Stimulated activated naive B cell treated with anti-CD40 and anti-IgM and Interleukin-4, amounts not matched to agents 10 μg/mL and 1 μg/mL and 100 μg/mL, for 72 hours (primary cell): ENCODE results near the gene SPTLC2.
A peak's percentile ranks its signal among the peaks of the same experiment; 100 is the strongest.
"Not testable (repeated sequence)": the region's sequence is repeated elsewhere in the genome, so short reads cannot be mapped to it uniquely, and the experiment has no call there.

Experiments used
- ATAC-seq, 2 donors: fragments of 150-1000 bp; cut with Tn5 transposase; replicated peaks; 2 replicates each; pipeline ENCODE4 v1.10.0; 2021; ENCODE audit warnings: moderate library complexity in 1 of 2
- DNase-seq: peaks from one replicate; pipeline ENCODE4 v3.0.0; 2021
- H3K27ac Mint-ChIP-seq: one replicate; pipeline ENCODE4 v1.8.0; 2022; ENCODE audit warnings: mild to moderate bottlenecking, mixed read lengths
- H3K27me3 Mint-ChIP-seq, 2 donors: one replicate each; pipeline ENCODE4 v1.8.0; 2022; ENCODE audit warnings: mixed read lengths in 2 of 2
- H3K36me3 Mint-ChIP-seq, 2 donors: one replicate each; pipeline ENCODE4 v1.8.0; 2022; ENCODE audit warnings: mixed read lengths in 2 of 2, mild to moderate bottlenecking in 1 of 2
- H3K4me1 Mint-ChIP-seq, 2 donors: one replicate each; pipeline ENCODE4 v1.8.0; 2022; ENCODE audit warnings: mixed read lengths in 2 of 2, mild to moderate bottlenecking in 1 of 2
- H3K4me3 Mint-ChIP-seq, 2 donors: one replicate each; pipeline ENCODE4 v1.8.0; 2022; ENCODE audit warnings: mild to moderate bottlenecking in 2 of 2, mixed read lengths in 2 of 2, moderate library complexity in 1 of 2
- H3K9me3 Mint-ChIP-seq, 2 donors: one replicate each; pipeline ENCODE4 v1.8.0; 2022; ENCODE audit warnings: mixed read lengths in 2 of 2, mild to moderate bottlenecking in 1 of 2

Gene SPTLC2

DNA sequence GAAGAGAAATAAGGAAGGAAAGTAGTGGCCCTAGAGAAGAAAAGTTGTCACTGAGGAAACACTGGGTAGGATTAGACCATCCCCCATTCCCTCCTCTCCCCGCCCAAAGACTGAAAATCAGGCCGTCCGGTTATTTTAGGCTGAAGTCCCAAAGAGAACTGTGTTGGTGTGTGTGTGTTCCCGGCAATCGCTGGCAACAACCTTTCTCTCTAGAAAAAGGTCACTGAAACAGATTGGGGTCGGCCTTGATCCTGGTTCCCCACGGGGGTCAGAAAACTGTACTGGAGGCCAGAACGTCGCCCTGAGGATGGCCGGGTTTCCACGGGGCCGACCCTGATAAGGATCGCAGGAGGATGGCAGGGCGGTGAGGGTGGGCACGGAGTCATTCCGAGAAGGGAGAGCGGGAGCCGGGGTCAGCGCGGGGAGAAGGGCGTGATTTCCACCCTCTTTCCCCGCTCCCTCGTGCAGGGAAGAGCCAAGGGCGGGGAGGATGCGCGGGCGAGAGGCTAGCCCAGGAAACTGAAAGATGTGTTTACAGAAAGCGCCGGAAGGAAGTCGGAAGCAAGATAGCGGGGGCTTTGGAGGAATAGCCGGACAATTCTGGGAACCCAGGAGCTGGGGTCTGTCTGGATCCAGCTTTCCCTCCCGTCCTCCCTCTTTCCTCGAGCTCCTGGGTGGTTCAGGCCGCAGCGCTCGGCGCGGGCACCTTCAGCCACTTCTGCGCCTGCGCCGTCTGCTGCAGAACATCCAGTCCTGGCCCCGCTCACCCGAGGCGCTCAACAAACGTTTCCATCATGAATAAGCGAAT, 25.3 kb upstream of the SPTLC2 start:
- peak overlapping the region; percentile 94 to 95 for H3K4me3 Mint-ChIP-seq
- H3K27ac Mint-ChIP-seq, result peak overlapping the region; percentile 97
- no peaks in the 10 kb centered on the region for H3K27me3 Mint-ChIP-seq
- H3K9me3 Mint-ChIP-seq, result peaks cover 0 to 2% of the 10 kb centered on the region in 2 donors
- DNase-seq, result peak; percentile 70
- peaks cover 12 to 18% of the 10 kb centered on the region in 2 donors for H3K4me1 Mint-ChIP-seq
- no peaks in the 10 kb centered on the region for H3K36me3 Mint-ChIP-seq
- peak; percentile 90 for ATAC-seq

DNA sequence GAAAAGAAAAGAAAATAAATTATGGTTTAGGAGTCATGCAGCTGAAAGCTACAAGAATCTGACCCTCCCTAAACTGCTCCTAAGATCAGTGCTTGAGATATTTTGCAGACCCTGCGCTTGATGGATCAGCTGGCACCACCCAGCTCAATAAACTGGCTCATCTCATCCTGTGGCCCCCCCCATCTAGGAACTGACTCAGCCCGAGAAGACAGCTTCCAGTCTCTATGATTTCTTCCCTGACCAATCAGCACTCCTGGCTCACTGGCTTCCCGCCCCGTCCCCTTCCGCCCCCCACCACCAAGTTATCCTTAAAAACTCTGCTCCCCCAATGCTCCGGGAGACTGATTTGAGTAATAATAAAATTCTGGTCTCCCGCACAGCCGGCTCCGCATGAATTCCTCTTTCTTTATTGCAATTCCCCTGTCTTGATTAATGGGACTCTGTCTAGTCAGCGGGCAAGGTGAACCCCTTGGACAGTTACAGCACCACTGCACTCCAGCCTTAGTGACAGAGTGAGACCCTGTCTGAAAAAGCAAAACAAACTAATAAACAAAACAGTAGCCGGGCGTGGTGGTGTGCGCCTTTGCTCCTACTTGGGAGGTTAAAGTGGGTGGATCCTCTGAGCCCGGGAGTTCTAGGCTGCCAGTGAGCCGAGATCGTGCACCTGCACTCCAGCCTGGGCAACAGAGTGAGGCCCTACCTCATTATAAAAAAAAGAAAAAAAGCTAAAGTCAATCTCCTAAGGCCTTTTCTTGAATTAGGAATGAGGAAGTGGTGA, 24.5 kb upstream of the SPTLC2 start:
- Mint-ChIP-seq H3K4me3 (peak overlapping the region; percentile 94 to 95), H3K4me1 (peaks cover 12 to 18% of the 10 kb centered on the region in 2 donors), H3K27ac (peak overlapping the region; percentile 97), H3K36me3 (no peaks in the 10 kb centered on the region), H3K9me3 (peaks cover 0 to 2% of the 10 kb centered on the region in 2 donors), H3K27me3 (no peaks in the 10 kb centered on the region)
- ATAC-seq (peak; percentile 54), DNase-seq (no peak)

DNA sequence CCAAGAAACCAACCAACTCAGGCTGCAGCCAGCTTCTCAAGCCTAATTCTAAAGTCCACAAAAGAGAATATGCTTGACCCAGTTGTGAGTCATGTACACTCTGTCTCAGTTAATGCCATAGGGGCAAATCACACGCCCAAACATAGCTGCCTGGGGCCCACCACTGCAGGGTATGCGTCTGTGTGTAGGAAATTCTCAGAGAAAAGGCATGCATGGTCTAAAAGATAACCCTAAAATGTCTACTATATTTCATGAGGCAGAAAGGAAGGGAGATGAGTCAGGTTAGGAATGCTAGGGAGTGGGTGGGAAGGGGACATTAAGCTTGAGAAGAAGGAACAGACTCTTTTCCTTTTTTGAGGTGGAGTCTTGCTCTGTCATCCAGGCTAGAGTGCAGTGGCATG, 22.3 kb upstream of the SPTLC2 start:
- Mint-ChIP-seq H3K27ac (no peak overlapping the region), H3K9me3 (peaks cover 0 to 4% of the 10 kb centered on the region in 2 donors), H3K27me3 (no peaks in the 10 kb centered on the region), H3K36me3 (no peaks in the 10 kb centered on the region), H3K4me1 (peaks cover 12 to 18% of the 10 kb centered on the region in 2 donors), H3K4me3 (no peak overlapping the region)
- DNase-seq, result no peak
- ATAC-seq, result no peak

DNA sequence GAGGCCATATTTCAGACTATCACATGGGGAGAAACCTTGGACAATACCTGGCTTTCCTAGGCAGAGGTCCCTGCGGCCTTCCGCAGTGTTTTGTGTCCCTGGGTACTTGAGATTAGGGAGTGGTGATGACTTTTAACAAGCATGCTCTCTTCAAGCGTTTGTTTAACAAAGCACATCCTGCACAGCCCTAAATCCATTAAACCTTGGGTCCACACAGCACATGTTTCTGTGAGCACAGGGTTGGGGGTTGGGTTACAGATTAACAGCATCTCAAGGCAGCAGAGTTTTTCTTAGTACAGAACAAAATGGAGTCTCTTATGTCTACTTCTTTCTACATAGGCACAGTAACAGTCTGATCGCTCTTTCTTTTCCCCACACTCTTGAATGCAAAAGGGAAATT, 19.4 kb upstream of the SPTLC2 start:
- not testable (repeated sequence) for H3K27ac Mint-ChIP-seq, H3K4me3 Mint-ChIP-seq, H3K9me3 Mint-ChIP-seq, DNase-seq, H3K27me3 Mint-ChIP-seq, H3K4me1 Mint-ChIP-seq, H3K36me3 Mint-ChIP-seq, ATAC-seq

DNA sequence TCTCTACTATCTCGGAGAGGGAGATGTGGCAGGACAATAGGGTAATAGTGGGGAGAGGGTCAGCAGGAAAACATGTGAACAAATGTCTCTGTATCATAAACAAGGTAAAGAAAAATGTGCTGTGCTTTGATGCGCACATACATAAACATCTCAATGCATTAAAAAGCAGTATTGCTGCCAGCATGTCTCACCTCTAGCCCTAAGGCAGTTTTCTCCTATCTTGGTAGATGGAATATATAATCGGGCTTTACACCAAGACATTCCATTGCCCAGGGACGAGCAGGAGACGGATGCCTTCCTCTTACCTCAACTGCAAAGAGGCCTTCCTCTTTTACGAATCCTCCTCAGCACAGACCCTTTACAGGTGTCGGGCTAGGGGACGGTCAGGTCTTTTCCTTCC, 19.0 kb upstream of the SPTLC2 start:
- not testable (repeated sequence) for H3K36me3 Mint-ChIP-seq, ATAC-seq, H3K27ac Mint-ChIP-seq, H3K4me3 Mint-ChIP-seq, H3K9me3 Mint-ChIP-seq, H3K4me1 Mint-ChIP-seq, H3K27me3 Mint-ChIP-seq, DNase-seq

- DNase-seq (no peak), ATAC-seq (no peak)
- Mint-ChIP-seq H3K27me3 (peaks cover 3 to 13% of the 10 kb centered on the region in 2 donors), H3K9me3 (peaks cover 5 to 7% of the 10 kb centered on the region in 2 donors), H3K4me3 (no peak overlapping the region), H3K36me3 (peaks cover 0 to 3% of the 10 kb centered on the region in 2 donors), H3K4me1 (no peaks in the 10 kb centered on the region), H3K27ac (no peak overlapping the region)
These were observed 13.7 kb upstream of the SPTLC2 start for GRCh38 chr14:77630111-77630510.

DNA sequence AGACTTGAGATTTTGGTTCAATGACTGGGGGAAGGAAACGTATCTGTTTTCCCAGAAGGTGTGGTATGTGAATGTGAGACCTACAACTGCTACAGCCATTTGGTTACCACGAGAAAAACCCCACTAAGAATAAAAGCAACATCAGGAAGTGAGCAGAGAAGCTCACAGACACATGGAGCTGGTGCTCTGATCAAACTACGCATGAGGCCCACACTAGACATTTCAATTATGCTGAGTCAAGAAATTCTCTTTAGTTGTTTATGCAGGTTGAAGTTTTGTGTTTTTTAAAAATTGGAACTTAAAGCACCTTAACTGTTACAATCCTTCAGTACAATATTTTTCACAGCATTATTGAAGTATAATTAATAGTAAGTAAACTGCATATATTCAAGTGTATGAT, 8.9 kb upstream of the SPTLC2 start:
- H3K36me3 Mint-ChIP-seq, result no peaks in the 10 kb centered on the region
- peaks cover 3 to 5% of the 10 kb centered on the region in 2 donors for H3K9me3 Mint-ChIP-seq
- no peak overlapping the region for H3K27ac Mint-ChIP-seq
- no peaks in the 10 kb centered on the region for H3K4me1 Mint-ChIP-seq
- H3K27me3 Mint-ChIP-seq, result peaks cover 3 to 5% of the 10 kb centered on the region in 2 donors
- ATAC-seq, result no peak
- no peak for DNase-seq
- H3K4me3 Mint-ChIP-seq, result no peak overlapping the region

GRCh38 chr14:77623201-77623600, 6.8 kb upstream of the SPTLC2 start:
- no peak for DNase-seq
- Mint-ChIP-seq H3K36me3 (no peaks in the 10 kb centered on the region), H3K4me3 (no peak overlapping the region), H3K27me3 (peaks cover 0 to 1% of the 10 kb centered on the region in 2 donors), H3K27ac (no peak overlapping the region), H3K9me3 (no peaks in the 10 kb centered on the region), H3K4me1 (peaks cover 0 to 2% of the 10 kb centered on the region in 2 donors)
- no peak for ATAC-seq

GRCh38 chr14:77622366-77622961, 6.0 kb upstream of the SPTLC2 start:
- H3K27me3 Mint-ChIP-seq, result no peaks in the 10 kb centered on the region
- peaks cover 0 to 2% of the 10 kb centered on the region in 2 donors for H3K4me1 Mint-ChIP-seq
- no peaks in the 10 kb centered on the region for H3K9me3 Mint-ChIP-seq
- no peak overlapping the region for H3K27ac Mint-ChIP-seq
- no peaks in the 10 kb centered on the region for H3K36me3 Mint-ChIP-seq
- ATAC-seq, result no peak
- no peak for DNase-seq
- no peak overlapping the region for H3K4me3 Mint-ChIP-seq

DNA sequence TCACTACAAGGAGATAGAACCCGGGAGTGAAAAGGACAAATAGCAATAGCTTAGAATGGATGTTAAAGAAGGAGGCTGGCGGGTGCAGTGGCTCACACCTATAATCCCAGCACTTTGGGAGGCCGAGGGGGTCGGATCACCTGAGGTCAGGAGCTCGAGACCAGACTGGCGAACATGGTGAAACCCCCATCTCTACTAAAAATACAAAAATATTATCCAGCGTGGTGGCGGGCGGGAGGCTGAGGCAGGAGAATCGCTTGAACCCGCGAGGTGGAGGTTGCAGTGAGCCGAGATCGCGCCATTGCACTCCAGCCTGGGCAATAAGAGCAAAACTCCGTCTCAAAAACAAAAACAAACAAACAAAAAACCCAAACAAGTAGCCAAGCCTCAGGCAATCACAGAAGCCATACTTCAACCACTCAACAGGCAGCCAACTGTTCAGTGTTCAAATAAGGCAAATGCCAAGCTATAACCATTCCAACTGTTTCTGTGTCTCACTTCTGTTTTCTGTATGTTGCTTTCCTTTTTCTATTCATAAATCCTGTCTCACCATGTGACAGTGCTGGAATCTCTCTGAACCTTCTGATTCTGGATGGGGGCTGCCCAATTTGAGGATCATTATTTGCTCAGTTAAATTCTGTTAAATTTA, 3.9 kb upstream of the SPTLC2 start:
- DNase-seq, result no peak
- H3K9me3 Mint-ChIP-seq, result no peaks in the 10 kb centered on the region
- H3K27me3 Mint-ChIP-seq, result no peaks in the 10 kb centered on the region
- no peak overlapping the region for H3K4me3 Mint-ChIP-seq
- H3K36me3 Mint-ChIP-seq, result peaks cover 0 to 1% of the 10 kb centered on the region in 2 donors
- no peak overlapping the region for H3K27ac Mint-ChIP-seq
- ATAC-seq, result no peak
- peaks cover 3% of the 10 kb centered on the region in 2 donors for H3K4me1 Mint-ChIP-seq

- ATAC-seq (no peak), DNase-seq (no peak)
- H3K27me3 Mint-ChIP-seq, result no peaks in the 10 kb centered on the region
- H3K4me1 Mint-ChIP-seq, result peaks cover 9 to 20% of the 10 kb centered on the region in 2 donors
- no peak overlapping the region for H3K27ac Mint-ChIP-seq
- H3K36me3 Mint-ChIP-seq, result peaks cover 7% of the 10 kb centered on the region in 2 donors
- peaks cover 0 to 2% of the 10 kb centered on the region in 2 donors for H3K9me3 Mint-ChIP-seq
- H3K4me3 Mint-ChIP-seq, result no peak overlapping the region
These were observed 2.0 kb upstream of the SPTLC2 start for GRCh38 chr14:77618381-77618970.

DNA sequence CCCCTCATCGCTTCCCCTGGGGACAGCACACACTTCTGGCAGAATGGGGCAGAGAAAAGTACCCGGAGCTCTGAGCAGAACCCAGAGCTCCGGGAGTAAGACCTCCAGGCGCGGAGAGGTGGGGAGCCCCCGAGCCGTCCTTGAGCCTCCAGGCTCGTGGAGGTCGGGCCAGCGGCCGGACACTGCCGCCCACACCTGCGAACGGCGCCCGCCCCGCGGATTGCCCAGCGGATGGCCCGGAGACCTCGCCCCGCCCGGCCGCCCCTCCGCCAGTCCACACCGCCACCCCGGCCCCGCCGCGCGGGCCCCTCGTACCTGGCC, 344 bp downstream of the SPTLC2 start:
- ATAC-seq, result peak; percentile 8 to 16
- Mint-ChIP-seq H3K27ac (peak overlapping the region; percentile 95), H3K36me3 (peaks cover 9 to 10% of the 10 kb centered on the region in 2 donors), H3K27me3 (no peaks in the 10 kb centered on the region), H3K9me3 (peaks cover 0 to 2% of the 10 kb centered on the region in 2 donors), H3K4me3 (peak overlapping the region; percentile 92 to 94), H3K4me1 (peaks cover 14 to 37% of the 10 kb centered on the region in 2 donors)
- no peak for DNase-seq

DNA sequence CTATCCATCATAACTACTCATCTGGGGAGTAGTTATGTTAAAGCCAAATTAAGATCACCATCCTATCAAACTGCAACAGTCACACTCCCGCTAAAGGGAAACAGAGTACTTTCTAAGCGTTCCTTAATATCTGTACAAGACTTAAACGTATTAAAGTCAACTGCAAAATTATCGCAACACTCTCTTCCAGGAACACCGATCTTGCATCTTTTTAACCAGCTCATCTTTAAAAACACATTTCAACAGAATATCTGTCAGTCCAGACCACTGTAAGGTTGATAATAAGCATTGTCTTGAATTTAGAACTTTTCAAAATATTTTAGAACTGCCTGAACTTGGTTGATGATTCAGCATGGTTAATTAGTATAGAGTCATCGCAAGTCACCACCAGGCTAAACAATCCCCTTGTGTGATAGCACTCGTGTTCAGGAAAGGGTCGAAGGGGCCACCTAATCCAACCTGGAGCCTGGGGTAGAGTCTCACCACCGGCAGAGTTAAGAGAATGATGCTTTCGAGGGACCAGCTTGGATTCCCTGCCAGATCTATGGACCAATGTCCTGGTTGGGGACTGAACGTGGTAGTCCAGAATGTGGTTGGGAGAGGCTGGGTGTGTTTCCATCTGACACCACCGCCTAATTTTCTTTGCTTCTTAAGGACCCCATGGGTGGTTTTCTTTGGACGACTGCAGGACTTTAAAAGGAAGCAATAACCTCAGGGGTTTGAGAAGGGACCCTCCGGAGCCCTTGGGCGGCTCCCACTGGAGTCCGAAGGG, 890 bp downstream of the SPTLC2 start:
- Mint-ChIP-seq H3K27me3 (no peaks in the 10 kb centered on the region), H3K27ac (peak overlapping the region; percentile 94), H3K9me3 (peaks cover 0 to 2% of the 10 kb centered on the region in 2 donors), H3K36me3 (peaks cover 9 to 10% of the 10 kb centered on the region in 2 donors), H3K4me1 (peaks cover 14 to 37% of the 10 kb centered on the region in 2 donors), H3K4me3 (peak overlapping the region; percentile 92 to 94)
- DNase-seq (no peak), ATAC-seq (no peak)
